Measurements from ENCODE around the gene VEZF1. TPM values are rescaled to one million over a fixed set of nuclear protein-coding genes. Genes with fewer than 3 reads are reported as not detected.

Gene VEZF1
- total RNA-seq, 1 donor from 2014 or later: 50.9 TPM

DNA sequence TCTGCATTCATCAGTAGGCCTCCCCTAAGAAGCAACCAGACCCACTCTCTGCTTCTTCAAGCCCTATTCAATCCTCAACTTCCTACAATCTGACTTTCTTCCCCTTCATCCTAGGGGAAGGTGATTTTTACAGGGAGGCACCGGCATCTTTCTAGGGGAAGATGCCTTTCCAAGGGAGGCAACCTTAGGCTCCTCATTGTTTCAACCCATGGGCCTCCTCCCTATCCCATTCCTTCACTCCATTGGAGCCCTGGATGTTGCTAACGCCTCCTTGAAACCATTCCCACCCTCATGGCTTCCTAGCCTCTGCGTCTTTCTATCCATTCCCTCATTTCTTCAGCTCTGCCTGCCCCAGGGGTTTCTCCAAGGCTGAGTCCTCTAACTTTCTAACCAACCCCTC is 30.2 kb downstream of the VEZF1 start:
- Histone ChIP-seq H3K27me3 (ENCODE audit: insufficient read depth, low read length) (no peaks in the 10 kb centered on the region), H4K20me1 (ENCODE audit: insufficient read depth, low read length) (no peaks in the 10 kb centered on the region), H3K4me1 (ENCODE audit: insufficient read depth, low read length) (peaks cover 18% of the 10 kb centered on the region), H3K4me3 (ENCODE audit: insufficient read depth, low read depth, low read length) (no peak overlapping the region), H3K9ac (ENCODE audit: low read length) (no peak overlapping the region), H2AFZ (ENCODE audit: low read depth, low read length) (no peak overlapping the region), H3K4me2 (ENCODE audit: low read length) (no peak overlapping the region), H3K36me3 (ENCODE audit: insufficient read depth, low read length) (no peaks in the 10 kb centered on the region), H3K27ac (ENCODE audit: low read depth, low read length) (no peak overlapping the region), H3K9me3 (ENCODE audit: insufficient read depth, low read depth, low read length) (no peaks in the 10 kb centered on the region), H3K79me2 (ENCODE audit: insufficient read depth, low read length) (peaks cover 19% of the 10 kb centered on the region)
- H3K9me3 Mint-ChIP-seq (ENCODE audit: unreplicated experiment): peaks cover 2% of the 10 kb centered on the region
- FAIRE-seq (no peak), DNase-seq (ENCODE audit: low read depth) (no peak)
- H3K4me3 Mint-ChIP-seq (ENCODE audit: unreplicated experiment): no peak overlapping the region
- no peak for TF ChIP-seq EZH2 (IDR thresholded peaks at IDR 0.05; ENCODE audit: insufficient read depth, low read length)
- TF ChIP-seq, protein P1, sequence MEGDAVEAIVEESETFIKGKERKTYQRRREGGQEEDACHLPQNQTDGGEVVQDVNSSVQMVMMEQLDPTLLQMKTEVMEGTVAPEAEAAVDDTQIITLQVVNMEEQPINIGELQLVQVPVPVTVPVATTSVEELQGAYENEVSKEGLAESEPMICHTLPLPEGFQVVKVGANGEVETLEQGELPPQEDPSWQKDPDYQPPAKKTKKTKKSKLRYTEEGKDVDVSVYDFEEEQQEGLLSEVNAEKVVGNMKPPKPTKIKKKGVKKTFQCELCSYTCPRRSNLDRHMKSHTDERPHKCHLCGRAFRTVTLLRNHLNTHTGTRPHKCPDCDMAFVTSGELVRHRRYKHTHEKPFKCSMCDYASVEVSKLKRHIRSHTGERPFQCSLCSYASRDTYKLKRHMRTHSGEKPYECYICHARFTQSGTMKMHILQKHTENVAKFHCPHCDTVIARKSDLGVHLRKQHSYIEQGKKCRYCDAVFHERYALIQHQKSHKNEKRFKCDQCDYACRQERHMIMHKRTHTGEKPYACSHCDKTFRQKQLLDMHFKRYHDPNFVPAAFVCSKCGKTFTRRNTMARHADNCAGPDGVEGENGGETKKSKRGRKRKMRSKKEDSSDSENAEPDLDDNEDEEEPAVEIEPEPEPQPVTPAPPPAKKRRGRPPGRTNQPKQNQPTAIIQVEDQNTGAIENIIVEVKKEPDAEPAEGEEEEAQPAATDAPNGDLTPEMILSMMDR (IDR thresholded peaks at IDR 0.05; ENCODE audit: insufficient read depth, low read depth, low read length): no peak
- peaks cover 28% of the 10 kb centered on the region for H3K4me1 Mint-ChIP-seq (ENCODE audit: low read depth, unreplicated experiment)
- H3K27me3 Mint-ChIP-seq (ENCODE audit: low read depth, unreplicated experiment): peaks cover 3% of the 10 kb centered on the region
- no peak overlapping the region for H3K27ac Mint-ChIP-seq (ENCODE audit: unreplicated experiment)
- no peaks in the 10 kb centered on the region for H3K36me3 Mint-ChIP-seq (ENCODE audit: low read depth, unreplicated experiment)

DNA sequence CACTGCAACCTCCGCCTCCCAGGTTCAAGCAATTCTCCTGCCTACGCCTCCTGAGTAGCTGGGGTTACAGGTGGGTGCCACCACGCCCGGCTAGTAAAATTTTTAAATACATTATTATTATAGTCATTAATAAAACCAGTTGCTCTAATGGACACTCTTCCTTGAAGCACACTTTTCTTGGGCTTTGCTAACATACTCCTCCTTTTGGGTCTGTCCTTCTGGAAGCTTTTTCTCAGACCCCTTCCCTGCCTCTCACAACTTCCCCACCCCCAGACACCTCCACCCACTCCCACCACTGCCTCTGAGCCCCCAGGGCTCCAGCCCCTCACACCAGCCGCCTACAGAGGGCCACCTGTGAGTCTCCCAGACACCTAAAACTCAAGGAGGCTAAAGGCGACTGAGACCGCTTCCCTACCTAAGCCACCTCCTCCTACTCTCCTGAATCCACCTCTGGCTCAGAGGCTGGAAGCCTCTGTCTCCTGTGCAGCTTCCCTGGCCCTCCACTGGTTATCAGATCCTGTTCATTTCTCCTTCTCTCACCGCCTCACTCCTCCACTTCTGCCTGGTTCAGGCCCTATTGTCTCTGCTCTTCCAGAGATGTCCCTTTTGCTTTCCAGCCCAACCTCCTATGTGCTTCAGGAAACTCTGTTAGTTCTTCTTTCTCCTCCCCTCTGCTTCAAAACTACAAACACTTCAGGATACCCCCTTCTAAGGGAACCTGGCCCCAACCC is 30.8 kb downstream of the VEZF1 start:
- peaks cover 24% of the 10 kb centered on the region for H3K79me2 ChIP-seq (ENCODE audit: insufficient read depth, low read length)
- no peaks in the 10 kb centered on the region for H4K20me1 ChIP-seq (ENCODE audit: insufficient read depth, low read length)
- Mint-ChIP-seq H3K4me1 (ENCODE audit: low read depth, unreplicated experiment) (peaks cover 34% of the 10 kb centered on the region), H3K9me3 (ENCODE audit: unreplicated experiment) (peaks cover 2% of the 10 kb centered on the region), H3K36me3 (ENCODE audit: low read depth, unreplicated experiment) (no peaks in the 10 kb centered on the region), H3K27me3 (ENCODE audit: low read depth, unreplicated experiment) (peaks cover 3% of the 10 kb centered on the region), H3K27ac (ENCODE audit: unreplicated experiment) (no peak overlapping the region), H3K4me3 (ENCODE audit: unreplicated experiment) (peak overlapping the region; percentile 63)
- no peaks in the 10 kb centered on the region for H3K9me3 ChIP-seq (ENCODE audit: insufficient read depth, low read depth, low read length)
- H3K27ac ChIP-seq (ENCODE audit: low read depth, low read length): no peak overlapping the region
- DNase-seq (ENCODE audit: low read depth): no peak
- no peak overlapping the region for H2AFZ ChIP-seq (ENCODE audit: low read depth, low read length)
- no peak overlapping the region for H3K9ac ChIP-seq (ENCODE audit: low read length)
- H3K36me3 ChIP-seq (ENCODE audit: insufficient read depth, low read length): no peaks in the 10 kb centered on the region
- peaks cover 23% of the 10 kb centered on the region for H3K4me1 ChIP-seq (ENCODE audit: insufficient read depth, low read length)
- no peak overlapping the region for H3K4me2 ChIP-seq (ENCODE audit: low read length)
- no peak overlapping the region for H3K4me3 ChIP-seq (ENCODE audit: insufficient read depth, low read depth, low read length)
- no peak for TF ChIP-seq EZH2 (IDR thresholded peaks at IDR 0.05; ENCODE audit: insufficient read depth, low read length)
- TF ChIP-seq, protein P1 (IDR thresholded peaks at IDR 0.05; ENCODE audit: insufficient read depth, low read depth, low read length): no peak
- no peaks in the 10 kb centered on the region for H3K27me3 ChIP-seq (ENCODE audit: insufficient read depth, low read length)
- no peak for FAIRE-seq
